Smooth muscle cell of the brain vasculature (primary cell): Measurements from ENCODE around the gene CDKN1C.

ENCODE experiments used
- DNase-seq: peaks from one replicate; pipeline ENCODE4 v3.0.0-alpha.2; 2012; ENCODE audit warnings: low read depth, low spot score

The CDKN1C gene

DNA sequence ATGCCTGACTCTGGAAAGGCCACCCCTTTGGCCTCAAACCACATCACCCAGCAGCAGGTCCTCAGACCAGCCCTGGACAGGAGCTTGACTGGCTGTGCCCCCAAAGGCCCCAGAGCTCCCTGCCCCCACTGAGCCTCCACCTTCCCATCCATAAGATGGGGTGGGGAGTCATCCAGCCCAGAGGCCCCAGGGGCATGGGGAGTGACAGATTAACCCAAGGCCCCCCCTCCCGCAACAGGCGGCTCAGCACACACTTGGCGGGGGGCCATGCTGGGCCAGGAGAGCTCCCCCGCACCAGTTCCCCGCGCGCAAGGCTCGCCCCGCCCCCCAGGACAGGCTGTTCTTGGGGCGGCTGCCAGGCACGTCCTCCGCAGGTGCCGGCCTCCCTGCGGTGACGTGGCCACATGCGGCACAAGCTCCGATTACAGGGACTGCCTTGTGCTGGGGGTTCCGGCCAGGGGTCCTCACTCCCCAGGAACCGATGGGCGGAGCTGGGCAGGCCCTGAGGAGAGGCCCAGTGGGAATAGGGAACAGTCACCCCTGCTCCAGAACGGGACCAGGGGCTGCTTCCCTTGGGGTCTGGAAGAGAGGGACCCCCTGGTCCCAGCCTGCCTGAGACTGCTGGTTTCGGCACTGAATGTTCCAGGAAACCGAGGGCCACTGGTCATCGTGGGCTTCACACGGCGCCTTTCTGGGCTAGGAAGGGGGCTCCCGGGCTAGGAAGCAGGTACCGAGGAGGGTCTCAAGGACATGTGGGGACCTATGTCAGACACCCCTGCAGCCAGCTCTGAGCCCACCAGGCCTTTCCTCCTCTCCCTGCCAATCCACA lies 5.1 kb upstream of the CDKN1C start:
- DNase-seq, result no peak

DNA sequence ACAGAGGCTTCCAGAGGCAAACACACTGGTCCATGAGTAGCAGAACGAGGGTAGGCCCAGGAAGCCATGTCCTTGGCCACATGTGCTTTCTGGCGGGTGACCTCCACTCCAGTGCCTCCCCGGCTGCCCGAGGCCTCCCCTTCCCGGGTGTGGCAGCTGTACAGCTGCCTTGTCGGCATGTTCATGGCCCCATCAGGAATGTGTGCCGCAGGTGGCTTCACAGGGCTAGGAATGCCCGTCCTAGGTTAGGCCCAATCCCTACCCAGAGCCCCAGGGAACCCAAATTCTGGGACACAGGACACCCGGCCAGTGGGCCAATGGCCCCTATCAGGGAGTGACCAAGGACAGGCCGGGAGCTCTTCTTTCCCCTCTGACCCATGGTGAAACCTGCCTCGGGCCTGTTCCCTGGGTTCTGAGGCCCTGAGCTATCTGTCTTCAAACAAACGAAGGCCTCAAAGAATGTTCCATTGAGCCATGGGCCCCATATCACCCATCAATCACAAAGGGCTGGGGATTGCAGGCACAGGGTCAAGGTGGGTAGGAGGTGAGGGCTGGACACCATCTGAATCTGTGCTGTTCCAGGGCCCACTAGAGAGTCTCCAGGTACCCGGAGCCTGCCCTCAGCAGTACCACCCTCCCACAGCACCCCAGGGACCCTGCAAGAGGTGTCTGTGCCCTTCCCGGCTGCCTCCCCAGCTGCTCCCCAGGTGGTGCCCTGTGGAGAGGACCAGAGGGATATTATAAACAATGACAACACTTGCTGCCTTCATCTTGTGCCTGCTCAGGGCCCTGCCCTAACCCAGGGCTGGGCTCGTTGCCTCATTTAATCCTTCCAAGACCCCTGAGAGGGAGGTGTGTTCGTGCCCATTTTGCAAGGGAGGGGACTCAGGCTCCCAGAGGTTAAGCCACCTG lies 4.0 kb upstream of the CDKN1C start:
- no peak for DNase-seq

DNA sequence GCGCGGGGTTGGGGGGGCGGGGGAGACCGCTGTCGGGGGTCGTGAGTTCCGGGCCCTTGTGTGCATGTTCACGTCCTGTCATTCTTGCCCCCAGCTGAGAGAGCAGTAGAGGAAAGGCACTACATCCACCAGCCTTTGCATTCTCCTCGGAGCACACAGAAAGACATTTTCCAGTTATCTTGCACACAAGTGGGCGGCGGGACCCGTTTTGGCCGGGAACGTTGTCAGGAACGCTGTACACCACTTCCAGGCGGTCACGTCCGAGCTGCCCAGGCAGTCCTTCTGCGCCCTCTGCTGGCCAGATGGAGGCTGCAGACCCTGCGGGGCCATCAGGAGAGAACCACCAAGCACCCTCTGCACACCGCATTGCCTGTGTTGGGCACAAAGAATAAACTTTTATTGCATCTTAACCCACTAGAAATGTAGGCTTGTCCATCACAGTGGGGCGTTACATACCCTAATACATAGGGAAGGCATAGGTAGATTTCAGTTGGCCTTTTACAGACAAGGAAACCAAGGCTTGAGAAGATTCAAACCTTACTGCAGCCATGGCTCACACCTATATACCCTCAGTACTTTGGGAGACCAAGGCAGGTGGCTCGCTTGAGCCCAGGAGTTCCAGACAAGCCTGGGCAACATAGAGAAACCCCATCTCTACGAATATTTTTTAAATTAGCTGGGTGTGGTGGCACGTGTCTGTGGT lies 2.8 kb upstream of the CDKN1C start:
- peak; percentile 62 for DNase-seq

DNA sequence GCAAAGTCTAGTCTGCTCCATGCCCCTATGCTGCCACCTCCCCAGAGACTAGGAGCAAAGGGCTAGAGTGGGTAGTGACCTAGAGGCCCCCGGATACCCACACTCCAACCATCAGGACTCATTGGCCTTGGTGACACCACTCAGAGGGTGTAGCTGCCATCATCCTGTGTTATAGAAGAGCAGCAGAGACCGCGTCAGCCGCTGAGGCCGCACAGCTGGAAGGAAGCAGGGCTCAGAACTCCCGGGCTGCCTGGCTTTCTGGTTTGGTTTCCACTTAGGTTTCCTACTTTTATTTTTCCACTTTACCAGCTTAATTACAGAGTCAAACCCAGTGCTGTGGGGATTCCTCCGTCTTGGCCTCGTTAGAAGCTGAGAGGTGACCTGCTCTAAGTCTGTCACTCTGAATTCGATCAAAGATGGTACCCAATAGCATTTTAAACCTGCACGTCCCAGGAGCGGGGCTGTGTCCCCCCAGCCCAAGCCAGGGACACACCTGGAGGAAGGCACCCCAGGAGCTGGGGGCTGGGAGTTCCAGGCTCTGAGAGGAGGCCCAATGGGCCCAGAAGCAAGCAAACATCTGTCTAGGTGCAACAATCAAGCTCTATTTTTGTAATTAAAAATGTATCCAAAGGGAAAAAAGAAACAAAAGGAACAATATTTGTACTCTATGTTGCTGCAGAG lies 2.1 kb upstream of the CDKN1C start:
- DNase-seq, result no peak

DNA sequence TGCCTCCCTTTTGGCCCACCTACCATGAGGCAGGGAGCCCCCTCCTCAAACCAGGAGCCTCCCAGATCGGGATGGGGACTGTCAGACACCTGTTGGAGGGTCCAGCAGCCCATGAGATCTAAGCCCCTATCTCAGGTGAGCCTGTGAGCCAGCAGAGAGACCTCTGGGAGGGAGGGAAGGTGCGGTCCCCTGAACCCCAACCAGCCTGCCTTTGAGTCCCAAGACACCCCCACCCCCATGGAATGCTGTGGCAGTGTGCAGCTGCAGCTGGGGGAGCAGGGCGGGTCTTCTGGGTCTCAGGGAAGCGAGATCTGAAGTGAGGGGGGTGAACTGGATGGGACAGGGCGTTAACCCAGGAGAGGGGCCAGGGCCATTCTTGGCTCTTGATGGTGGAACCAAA lies 1.4 kb upstream of the CDKN1C start:
- DNase-seq, result no peak

DNA sequence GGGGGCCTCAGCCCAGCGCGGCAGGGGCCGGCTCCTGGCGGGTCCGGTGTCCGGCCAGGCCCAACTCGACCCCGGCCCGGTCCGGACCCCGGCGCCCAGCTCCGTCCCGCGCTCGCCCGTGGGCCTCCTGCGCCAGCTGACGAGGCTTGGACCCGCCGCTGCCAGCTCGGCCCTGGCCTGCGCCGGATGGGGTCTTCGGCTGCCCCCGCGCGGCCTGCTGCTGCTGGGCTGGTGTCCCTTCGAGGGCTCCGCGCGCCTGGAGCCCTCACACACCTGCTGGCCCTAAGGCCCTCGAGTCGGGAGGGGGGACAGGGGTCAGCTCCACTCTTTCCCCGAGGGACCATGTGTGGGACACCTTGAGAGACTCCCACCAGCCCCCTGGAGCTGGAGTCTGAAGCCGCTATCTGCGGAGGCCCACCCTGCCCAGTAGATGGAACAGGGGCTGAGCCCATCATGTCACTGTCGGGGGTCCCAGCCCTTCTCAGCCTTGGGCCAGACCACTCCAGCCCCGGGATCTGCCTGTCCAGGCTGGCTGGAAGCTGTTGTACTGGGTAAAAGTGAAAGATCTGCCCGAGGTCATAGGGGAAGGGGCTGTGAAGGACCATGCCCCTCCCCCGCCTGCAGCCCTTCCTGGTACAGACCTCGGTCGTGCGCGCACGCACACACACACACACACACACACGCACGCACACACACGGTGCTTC lies 768 bp upstream of the CDKN1C start:
- DNase-seq, result no peak

DNA sequence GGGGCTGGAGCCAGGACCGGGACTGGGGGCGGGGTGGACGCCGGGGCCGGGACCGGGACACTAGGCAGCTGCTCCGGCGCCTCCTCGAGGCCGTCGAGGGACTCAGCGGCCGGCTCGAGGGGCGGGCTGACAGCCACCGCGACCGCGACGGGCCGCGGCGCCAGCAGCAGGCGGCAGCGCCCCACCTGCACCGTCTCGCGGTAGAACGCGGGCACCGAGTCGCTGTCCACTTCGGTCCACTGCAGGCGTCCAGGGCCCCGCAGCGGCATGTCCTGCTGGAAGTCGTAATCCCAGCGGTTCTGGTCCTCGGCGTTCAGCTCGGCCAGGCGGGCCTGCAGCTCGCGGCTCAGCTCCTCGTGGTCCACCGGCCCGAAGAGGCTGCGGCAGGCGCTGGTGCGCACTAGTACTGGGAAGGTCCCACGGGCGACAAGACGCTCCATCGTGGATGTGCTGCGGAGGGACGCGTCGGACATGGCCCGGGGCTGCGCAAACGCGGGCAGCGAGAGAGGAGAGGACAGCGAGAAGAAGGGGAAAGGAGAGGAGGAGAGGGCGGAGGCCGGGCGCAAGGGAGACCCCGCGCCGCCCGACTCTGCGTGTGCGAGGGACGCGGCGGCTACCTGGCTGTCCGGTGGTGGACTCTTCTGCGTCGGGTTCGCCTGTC lies 428 bp downstream of the CDKN1C start:
- DNase-seq, result no peak

DNA sequence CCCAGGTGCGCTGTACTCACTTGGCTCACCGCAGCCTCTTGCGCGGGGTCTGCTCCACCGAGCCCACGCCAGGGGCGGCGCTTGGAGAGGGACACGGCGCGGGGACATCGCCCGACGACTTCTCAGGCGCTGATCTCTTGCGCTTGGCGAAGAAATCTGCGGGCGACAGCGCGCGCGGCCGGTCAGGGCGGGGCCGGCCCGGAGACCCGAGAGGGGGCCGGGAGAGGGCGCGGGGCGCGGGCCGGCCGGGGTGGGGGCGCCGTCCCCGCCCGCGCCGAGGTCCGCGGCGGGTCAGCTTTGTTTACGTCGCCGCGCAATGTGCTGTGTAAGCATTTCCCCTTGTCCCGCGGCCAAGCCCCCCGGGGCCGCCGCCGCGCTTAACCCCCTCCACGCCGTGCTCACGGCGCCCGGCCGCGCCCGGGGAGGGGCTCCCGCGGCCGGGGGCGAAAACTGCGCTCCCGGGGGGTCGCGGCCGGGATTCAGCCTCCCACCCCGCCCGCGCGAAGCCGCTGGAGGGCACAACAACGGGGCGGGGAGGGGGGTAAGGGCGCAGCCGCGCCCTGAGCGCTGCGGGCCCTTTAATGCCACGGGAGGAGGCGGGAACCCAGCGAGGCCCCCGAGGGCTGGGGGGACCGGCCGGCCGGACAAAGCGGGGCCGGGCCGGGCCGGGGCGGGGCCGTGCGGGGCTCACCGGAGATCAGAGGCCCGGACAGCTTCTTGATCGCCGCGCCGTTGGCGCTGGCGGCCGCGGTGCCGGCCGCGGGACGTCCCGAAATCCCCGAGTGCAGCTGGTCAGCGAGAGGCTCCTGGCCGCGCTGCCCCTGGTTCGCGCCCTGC lies 1.4 kb downstream of the CDKN1C start:
- no peak for DNase-seq

DNA sequence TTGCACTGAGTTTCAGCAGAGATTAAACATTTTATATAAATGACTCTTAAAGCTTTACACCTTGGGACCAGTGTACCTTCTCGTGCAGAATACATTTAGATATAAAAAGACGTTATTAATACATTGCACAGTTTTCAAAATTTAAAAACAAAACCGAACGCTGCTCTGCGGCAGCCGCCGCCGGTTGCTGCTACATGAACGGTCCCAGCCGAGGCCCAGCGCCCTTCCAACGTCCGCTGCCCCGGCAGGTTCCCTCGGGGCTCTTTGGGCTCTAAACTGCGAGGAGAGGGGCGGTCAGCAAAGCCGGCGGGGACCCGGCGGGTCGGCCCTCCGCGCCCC lies 2.0 kb downstream of the CDKN1C start:
- DNase-seq, result no peak

DNA sequence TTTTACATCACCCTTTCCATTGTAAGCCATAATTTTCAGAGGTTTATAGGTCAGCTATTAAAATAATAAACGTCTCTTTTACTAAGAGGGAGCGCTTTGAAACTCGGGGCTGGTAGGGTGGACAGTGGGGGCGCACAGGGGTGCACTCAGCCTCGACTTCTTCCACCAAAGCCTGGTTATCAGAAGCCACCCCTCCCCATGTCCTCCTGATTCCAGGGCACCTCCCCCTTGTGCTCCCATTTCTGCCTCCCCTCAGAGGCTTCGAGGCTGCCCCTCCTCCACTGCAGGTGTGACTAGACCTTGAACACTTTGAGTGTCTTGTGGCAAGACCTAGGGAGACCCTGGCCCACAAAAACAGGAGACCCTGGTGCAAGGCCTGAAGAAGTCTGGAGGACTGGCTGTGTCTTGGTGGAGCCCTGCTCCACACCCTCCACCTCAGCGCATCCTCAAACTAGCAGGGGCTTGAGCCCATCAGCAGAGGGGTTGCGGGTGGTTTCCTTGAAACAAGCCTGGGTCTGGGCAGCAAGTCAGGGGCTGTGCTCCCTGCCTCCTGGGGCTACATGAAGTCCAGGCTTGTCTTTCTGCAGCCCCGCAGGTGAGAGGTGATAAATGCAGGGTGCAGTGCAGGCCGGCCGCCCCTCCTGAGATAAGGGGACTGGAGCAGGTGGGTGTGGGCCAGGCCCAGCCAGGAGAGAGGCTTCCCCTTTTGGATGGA lies 3.0 kb downstream of the CDKN1C start:
- no peak for DNase-seq

DNA sequence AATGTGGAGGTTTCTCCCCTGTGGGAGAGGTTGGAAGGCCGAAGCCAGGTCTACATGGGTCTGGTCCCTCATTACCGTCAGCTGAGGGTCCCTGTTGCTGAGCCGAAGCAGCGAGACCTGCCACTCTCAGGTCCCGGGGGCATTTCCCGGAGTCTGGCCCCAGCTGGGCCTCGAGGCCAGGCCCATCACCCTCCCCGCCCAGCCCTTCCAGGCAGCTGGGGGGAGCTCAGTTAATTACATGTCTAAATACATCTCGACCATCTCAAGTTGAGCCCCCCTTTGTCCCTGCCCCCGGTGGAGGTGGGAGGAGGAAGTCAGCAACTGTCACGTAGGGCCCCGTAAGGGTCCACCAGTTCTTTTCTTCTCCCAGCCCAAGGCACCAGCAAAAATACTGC lies 3.6 kb downstream of the CDKN1C start:
- DNase-seq, result no peak

DNA sequence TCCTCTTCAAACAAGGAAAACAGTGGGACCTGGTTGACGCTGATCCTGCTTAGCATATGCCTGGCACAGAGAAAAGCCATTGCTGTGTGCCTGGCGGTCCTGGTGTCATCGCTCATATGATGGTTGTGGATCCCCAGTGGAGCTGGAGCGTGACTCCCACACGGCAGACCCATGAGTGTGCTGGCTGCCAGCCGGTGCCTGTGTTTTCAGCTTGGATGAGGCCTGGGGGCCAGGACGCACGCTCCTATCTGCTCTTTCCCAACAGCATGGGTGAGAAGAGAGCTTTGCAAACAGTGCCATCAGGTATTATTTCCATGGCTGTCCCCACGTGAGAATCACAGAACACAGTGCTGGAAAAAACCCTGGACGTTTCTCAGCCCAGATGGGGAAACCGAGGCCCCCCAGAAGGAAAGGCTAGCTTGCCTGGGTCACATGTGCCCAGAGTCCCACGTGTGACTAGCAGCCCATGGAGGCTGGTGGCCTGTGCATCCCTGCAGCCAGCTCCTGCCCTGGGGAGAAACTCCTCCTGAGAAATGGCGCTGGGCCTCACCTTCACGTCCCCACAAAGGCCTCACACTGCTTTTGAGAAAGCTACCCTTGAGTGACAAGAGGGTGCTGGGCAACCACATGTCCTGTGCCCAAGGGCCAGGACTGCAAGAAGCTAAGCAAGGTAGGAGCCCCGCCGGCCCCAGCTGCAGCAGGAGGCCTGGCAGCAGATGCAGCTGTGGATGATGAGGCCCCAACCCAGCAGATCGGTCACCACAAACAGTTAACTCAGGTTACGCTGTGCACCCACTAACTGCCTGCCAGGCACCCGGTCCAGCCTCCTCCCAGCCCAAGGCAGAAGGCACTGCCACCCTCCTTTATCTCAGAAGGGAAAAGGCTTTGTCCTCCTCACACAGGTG lies 4.2 kb downstream of the CDKN1C start:
- DNase-seq, result no peak

DNA sequence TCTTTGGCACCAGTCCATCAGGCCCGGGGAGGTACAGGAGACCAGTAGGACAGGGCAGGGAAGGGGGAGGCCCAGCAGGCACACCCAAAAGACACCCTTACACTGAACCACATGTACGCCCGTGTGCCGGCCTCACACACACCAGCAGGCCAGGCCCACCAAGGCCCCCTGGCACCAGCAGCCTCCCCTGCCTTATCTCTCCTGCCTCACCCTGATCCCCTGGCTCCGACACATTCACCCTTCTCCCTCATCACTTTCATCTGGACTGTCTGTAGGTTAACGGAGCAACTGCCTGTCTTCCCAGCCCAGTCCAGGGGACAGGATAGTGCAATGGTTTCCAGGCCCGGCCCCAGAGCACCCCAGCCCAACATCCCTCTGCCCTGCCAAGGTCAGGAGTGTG lies 4.9 kb downstream of the CDKN1C start:
- DNase-seq, result no peak

DNA sequence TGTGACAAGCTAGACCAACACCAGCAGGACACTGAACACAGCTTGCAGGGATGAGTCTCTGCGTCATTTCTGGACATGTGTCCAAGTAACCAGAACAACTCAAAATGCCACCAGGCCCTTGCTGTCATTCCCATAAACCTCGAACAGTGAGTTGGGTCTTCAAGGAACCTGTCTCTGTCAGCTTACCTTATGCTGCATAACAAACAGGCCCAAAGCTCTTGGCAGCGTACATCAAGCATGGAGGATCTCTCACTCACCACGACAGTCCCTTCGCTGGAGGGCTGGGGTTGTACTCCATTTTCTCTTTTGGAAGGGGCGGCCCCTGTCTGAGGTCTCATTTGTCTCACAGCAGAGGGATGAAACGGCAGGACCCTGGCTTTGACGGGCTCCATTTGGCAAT lies 6.8 kb downstream of the CDKN1C start:
- no peak for DNase-seq

DNA sequence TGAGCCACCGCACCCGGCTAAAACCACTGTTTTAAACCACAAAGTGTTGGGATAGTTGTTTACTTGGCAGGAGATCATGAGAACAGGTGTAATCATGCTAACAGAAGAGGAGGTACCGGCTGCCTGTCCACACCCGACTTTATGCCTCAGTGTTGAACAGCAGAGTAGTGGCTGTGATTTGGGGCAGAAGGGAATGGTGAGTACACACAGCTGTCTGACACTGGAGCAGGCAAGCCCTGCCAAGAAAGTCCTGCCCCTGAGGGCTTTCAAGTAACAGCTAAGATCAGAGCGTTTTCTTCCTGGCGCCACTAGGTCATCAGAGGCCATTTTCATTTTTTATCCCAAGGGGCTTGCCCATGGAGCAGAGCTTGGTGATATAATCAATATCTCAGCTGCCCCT lies 8.1 kb downstream of the CDKN1C start:
- no peak for DNase-seq

DNA sequence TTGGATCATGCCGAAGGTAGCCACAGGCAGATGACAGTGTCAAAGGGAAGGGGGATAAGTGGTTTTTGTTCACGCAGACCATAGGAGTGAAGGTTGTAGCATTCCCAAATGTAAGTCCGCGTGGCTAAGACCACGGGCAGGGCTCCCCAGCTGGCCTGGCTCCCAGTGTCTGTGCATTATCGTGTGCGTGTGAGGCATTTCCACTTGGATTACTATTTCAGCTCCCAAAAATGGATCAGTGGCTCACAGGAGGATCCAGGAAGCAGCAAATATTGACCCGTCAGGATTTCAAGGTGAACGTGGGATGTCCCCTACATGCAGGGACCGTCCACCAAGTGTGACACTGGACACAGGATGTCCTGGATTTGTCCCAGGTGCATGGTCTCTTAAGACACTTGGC lies 10.6 kb downstream of the CDKN1C start:
- no peak for DNase-seq

DNA sequence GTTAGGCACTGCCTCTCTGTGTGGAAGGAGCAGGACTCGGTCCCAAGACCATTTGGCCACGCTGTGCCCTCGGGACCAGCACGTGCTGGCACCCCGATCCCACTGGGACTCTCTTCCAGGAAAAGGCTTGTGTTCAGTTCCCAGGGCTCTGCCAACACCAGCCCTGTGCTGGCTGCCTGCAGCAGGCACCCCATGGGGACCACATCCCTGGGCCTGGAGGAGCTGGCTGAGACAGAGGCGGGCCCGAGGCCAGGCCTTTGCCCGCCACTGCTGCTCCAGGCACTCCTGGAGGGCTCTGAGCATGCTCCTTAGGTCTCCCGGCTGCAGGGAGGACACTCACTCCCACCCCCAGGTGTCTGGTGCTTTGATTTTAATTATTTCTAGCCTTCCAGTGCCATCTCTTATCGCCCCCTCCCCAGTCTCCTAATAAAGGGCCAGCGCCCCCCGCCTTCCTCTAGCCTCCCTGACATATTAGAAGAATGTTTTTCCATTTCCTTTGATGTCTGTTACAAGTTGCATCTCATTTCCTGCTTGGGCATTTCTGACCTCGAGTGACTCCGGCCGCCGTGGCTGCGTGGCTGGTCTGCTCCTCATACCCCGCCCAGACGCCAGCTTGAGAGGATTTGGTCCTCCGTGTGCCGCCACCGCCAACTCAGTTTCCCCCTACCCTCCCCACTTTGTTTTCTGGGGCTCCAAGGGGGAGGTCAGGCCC lies 14.4 kb downstream of the CDKN1C start:
- no peak for DNase-seq
